GM18499 (cell line): ENCODE measurements around the gene CELSR1.
"Not testable (repeated sequence)": the region's sequence is repeated elsewhere in the genome, so short reads cannot be mapped to it uniquely, and the experiment has no call there.

ENCODE experiments used
- ATAC-seq: cut with Tn5 transposase; IDR thresholded peaks from one replicate; pipeline ENCODE4 v1.9.1; 2021; ENCODE audit warnings: moderate number of reproducible peaks; ENCODE audit not compliant: insufficient read depth, unreplicated experiment

The CELSR1 gene

DNA sequence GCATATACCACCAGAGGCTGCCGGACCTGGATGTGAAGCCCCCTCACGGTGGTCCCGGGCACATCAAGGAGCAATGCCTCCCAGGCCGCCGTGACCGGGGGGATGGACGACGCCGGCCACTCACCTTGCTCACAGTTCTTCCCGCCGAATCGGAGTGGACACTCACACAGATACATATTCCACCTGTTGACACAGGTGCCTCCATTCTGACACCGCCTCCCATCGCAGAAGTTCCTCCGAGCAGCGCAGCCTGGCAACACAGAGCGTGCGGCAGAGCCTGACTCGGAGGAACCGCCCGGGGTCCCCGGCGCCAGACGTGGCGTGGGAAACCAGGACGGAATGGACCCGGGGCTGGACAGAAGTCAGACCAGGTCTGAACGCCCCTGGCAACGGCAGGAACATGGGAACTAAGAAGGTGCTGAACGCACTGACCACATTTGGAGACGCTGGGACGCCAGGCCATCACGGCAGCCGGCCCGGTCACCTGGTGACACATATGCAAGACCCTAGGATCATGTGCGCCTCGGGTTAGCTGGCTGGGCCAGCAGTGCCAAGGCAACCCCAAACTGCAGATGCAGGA is 127.7 kb downstream of the CELSR1 start:
- ATAC-seq, result no peak

DNA sequence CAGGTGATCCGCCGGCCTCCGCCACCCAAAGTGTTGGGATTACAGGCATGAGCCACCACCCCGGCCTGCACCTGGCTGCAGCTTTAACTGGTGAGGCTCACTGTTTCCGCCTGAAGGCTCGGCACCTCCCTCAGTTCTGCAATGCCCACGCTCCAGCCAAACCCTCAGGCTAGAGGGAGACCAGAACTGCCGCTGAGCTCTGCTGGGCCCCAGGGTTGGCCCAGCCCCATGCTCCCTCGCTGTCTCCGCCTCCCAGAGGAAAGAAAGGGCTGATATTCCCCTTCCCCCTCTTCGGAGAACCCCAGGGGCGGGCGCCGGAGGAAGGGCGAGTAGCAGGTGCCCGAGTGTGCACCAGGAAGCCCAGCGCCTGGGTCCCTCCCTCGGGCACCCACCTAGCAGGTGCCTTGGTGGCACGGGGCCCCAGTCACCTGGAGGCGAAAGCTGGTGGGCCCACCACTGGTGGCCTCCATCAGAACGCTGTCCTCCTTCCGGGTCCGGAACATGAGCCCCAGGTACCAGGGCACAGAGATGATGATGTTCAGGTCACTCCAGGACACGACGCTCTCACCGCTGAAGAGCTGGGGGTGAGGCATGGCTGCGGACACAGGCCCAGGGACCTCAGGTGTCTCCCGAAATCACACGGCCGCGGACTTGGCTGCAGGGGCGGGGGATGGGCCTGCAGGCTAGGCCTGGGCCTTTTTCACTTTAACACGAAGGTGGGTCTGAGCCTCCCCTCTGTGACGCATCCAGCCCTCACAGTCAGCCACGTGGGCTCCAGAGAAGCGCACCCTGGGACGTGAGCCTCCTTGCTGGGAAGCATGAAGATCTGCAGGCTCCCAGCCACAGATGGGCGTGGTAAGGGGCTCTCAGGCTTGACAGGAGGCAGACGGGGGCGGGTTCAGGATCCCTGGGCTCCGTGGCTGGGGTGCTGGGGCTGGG is 128.6 kb downstream of the CELSR1 start:
- ATAC-seq, result no peak

DNA sequence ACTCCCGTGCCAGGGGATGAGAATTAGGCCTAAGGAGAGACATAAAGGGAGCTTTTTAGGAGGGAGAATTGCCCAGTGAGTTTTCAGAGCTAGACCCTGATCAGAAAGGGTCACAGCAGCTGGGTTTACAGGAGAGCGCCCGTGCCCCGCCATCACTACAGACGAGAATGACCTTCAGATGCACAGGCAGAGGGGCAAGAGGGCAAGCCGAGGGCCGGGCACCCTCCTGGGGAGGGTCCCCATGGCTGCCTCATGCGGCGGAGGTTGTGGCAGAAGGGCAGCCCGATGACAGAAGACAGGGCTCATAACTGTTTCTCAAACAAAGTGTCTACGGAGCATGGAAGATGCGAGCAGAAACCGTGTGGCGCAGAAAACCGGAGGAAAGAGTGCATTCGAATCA is 129.7 kb downstream of the CELSR1 start:
- ATAC-seq, result no peak

DNA sequence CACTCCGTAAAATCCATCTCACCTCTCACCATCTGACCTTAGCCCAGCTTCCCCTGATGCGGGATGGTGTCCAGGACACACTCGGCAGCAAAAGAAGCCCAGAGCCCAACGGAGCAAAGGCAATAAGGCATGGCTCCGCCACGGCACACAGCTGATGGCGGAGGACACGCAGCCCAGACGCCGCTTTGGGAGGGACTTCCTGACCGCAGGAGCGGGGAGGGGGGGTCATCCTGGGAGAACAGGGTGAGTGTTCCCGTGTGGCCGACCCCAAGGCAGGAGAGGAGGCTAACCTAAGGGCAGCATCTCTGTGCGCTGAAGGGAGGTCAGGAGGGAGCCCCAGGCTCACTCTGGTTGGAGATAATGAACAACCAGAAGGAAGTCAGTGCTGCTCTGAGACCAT is 130.6 kb downstream of the CELSR1 start:
- no peak for ATAC-seq

DNA sequence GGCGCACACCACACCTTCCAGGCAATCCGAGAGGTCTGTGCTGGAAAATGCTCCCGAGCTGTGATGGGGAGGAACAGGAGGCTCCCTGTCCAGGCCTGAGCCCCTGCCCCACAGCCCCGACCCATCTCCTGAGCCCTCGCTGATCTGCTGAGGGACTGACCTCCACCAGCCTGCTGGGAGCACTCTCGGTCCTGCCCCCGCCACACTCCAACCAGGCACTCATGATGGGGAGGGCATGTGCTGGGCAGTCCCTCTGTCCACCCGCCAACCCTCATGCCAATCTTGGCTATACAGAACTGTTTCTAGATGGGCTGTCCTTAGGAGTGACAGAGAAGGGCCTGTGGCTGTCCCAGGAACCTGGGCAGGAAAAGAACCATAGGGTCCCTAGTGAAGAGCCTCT is 131.1 kb downstream of the CELSR1 start:
- ATAC-seq, result no peak

DNA sequence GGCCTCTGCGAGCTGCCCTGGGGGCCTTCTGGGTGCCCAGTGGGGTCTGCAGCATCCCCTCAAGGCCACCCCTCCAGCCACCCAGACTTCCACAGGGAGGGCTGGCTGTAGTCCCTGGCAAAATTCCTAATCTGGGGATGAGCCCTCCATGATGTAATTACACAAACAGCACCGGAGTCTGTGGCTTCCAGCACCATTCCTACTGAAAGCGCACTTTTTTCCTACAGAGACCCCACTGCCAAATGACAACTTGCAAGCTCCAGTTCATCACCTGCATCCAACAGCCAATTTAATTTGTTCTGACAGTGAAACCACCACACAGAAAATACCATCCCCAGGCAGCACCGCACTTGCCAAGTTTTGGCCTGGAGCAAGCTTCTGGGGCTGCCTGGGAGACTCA is 131.5 kb downstream of the CELSR1 start:
- ATAC-seq, result no peak

DNA sequence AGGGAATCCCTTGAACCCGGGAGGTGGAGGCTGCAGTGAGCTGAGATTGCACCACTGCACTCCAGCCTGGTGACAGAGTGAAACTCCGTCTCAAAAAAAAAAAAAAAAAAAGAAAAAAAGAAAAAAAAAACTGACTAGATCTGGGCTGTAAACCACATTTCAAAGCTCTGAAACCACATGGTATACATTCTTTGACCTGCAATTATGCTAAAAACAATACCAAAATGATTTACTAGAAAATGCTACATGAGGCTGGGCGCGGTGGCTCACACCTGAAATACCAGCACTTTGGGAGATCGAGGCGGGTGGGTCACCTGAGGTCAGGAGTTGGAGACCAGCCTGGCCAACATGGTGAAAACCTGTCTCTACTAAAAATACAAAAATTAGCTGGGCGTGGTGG is 133.5 kb downstream of the CELSR1 start:
- ATAC-seq, result not testable (repeated sequence)

DNA sequence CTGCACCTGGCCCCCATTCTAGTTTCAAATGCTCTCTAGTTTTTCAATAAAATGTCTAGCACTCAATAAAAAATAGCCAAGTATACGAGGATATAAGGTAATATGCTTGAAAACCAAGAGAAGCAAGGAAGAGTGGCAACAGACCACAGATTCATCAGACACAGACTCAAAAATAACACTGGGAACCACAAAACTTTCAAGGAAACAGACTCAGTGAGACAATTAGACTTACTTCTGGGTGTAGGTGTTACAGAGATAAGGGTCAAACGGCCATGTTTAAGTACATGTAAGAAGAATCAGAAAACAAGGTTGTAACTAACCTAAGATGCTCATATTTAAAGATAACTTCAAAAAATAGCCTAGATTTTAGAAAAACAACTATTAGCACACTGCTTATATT is 134.9 kb downstream of the CELSR1 start:
- ATAC-seq, result no peak

DNA sequence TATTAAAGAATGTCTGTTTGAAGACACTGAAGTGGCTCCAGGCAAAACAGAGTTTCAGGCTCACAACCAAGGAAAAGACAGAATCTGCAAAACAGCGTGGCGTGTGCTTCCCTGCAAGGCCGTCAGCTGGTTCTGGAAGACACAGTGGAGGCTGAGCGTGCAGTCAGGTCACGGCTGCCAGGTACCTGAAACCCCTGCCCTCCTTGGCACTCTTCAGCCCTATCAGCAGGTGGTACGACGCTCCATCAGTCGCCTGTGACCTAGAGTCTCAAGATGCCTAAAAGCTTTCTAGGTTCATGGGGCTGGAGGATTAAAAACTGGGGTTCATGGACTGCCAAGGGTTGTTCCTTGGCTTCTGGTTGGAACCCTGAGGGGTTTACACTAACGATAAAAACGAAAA is 136.1 kb downstream of the CELSR1 start:
- ATAC-seq, result no peak

DNA sequence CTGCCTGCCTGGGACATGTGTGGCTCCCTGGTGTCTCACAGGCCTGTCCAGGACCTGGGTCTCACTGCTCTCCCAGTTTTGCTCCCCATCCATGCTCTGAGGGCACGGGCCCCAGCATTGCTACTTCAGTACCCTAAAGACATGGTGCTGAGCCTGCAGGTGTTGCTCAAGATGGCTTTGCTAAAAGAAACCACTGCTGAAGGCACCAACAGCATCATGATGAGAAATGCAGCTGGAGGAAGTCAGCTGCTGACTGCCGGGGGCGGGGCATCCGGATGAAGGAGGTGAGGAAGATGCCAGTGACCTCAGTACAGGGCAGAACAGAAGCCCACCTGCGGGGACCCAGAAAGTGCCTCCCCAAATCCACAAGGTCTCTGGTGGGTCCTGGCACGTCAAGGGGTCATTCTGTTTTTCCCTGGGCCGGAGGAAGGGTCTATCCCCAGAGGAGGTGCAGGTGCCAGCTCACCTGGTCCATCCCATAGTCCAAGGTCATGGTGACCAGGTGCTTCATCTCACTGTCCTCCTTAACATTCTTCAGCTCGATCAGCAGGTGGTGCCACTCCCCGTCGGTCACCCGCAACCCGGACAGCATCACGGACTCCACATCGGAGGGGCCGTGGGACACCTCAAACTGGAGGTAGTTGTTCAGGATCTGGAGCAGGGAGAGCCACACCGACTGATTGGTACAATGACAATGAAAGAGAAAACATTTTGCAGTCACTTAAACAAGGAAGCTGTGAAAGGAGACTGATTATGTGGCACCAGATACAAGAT is 138.0 kb downstream of the CELSR1 start:
- no peak for ATAC-seq

DNA sequence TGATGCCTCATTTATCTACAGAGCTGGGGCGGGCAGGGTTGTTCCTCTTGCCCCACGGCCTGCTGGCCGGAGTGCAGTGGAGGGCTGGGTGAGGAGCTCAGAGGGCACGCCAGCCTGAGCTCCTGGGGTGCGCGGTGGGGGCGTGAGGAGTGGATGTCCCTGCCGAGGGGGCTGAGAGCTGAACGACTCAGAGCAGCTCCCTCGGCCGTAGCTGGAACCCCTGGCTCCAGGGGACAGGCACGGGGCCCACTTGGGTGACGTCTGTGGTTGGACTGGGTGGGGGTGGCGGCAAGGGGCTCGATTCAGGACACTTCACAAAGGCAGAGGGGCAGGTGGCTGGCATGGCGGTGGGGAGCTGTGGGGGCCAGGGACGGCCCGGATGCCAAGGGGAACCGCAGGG is 139.5 kb downstream of the CELSR1 start:
- ATAC-seq, result no peak

DNA sequence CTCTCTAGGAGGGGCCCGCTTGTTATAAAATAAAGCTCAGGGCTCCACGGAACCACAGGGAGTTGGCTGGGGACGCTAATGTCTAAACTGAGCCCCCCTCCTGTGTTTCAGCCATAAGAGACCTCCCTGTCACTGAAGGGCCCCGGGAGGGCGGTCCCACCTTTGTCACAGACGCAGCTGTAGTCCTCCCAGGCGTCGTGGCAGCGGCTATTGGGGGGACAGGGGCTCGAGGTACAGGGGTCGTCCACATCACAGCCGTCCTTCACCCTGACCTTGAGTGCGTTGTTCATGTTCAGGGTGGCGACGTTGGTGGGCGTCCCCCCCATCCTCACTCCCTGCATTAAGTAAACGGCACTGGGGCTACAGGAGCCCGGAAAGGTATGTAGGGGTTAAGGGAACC is 139.9 kb downstream of the CELSR1 start:
- no peak for ATAC-seq

DNA sequence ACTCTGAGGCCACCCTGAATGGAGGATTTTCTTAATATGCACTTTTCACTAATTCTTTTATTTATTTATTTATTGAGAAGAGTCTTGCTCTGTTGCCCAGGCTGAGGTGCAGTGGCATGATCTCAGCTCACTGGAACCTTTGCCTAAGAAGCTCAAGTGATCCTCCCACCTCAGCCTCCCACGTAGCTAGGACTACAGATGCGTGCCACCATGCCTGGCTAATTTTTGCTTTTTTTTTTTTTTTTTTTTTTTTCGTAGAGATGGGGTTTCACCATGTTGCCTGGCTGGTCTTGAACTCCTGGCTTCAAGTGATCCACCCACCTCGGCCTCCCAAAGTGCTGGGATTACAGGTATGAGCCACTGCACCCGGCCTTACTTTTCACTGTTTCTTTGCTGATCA is 140.4 kb downstream of the CELSR1 start:
- ATAC-seq, result not testable (repeated sequence)

DNA sequence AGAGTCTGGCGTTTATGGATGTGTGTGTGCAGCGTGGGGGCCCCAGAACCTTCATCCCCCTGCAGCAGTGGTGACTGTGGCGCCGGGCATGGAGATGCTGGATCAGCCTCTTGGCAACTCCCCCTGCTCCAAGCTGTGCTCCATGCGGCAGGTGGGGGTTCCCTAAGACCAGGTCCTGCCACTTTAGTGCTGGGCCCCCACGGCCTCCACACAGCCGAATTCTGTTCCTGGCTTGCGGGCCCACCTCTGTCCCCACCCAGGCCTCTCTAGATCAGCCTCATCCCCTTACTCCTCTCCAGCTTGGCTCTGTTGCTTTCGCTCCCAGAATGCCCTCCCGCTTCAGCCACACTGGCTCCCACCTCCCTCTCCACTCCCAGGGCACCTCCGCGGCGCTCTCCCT is 142.3 kb downstream of the CELSR1 start:
- ATAC-seq, result no peak

DNA sequence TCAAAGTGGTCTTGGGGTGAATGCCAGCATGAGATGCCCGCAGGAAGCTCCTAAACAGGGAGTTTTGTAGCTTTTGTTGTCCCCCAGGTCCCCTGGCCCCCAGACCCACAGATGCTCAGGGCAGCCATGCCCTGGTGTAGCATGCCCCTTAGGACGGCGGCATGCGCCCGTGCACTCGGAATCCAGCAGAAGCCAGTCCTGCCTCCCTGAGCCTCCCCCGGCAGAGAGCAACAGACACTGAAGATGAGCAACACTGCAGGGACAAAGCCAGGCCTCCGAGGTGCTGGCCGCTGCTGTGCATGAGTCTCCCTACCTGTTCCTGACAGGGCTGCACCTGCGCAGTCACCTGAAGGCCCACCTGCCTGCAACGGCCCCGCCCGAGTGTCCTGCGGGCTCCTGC is 142.8 kb downstream of the CELSR1 start:
- no peak for ATAC-seq

DNA sequence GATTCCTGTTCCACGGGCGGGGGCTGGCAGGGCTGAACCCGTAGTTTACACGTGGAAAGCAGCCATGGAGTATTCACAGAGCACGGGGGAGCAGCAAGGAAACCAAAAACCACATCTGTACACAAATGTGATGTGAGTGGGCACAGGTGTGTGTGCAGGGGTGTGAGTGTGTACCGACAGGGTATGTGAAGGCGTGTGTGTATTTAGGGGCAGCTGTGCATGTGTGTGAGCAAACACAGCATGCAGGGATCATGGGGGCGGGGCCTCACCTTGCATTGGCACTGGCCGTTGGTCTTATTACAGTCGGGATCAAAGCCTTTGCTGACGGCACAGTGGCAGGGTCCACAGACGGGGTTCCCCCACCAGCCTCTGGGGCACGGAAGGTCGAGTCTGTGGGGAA is 143.5 kb downstream of the CELSR1 start:
- ATAC-seq, result no peak

DNA sequence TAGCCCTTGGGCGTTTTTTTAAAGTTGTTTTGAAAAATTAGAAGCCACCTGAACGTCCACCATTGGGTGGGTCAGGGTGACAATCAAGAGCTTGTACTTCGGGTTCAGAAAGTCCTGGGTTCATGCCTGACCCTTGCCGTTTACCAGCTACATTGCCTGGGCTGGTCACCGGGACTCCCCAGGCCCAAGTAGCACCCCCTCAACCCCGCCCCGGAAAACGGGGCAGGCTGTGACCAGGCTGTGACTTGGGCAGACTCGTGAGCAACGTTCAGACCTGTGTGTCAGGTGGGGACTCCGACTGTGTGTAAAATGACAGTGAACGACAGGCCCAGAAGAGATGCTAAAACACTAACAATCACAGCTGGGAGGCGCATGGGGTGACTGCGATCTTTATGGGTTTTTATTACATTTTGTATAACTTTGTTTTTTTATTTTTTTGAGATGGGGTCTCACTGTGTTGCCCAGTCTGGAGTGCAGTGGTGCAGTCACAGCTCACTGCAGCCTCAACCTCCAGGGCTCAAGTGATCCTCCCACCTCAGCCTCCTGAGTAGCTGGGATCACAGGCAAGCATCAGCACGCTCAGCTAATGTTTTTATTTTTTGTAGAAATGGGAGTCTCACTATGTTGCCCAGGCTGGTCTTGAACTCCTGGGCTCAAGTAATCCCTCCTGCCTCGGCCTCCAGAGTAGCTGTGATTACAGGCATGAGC is 145.1 kb downstream of the CELSR1 start:
- ATAC-seq, result no peak

DNA sequence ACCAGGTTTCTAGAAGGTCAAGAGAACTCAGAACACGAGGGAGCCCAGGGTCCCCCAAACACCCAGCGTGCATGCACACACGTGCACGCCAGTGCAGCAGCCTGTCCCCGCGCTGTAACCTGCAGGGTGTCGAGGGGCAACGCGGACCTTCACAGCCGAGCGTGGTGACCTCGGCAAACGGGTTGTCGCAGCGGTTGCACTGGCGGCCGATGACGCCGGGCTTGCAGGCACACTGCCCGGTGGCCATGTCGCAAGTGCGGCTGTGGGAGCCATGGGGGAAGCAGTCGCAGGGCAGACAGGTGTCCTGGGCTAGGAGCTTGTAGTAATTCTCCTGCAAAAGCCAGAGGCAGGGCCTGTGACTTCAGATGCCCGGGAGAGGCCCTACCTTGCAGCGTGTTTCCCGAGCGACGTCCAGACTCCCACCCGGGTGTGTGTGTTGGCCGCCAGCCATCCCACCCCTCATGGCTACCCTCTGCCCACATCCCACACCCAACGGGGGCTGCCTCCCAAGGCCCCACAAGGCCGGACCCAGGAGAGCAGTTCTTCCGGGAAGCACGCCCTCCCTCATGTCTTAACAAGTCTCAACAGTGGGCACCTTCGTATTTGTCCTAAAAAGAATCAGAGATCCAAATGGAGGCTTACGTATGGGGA is 145.8 kb downstream of the CELSR1 start:
- ATAC-seq, result no peak

DNA sequence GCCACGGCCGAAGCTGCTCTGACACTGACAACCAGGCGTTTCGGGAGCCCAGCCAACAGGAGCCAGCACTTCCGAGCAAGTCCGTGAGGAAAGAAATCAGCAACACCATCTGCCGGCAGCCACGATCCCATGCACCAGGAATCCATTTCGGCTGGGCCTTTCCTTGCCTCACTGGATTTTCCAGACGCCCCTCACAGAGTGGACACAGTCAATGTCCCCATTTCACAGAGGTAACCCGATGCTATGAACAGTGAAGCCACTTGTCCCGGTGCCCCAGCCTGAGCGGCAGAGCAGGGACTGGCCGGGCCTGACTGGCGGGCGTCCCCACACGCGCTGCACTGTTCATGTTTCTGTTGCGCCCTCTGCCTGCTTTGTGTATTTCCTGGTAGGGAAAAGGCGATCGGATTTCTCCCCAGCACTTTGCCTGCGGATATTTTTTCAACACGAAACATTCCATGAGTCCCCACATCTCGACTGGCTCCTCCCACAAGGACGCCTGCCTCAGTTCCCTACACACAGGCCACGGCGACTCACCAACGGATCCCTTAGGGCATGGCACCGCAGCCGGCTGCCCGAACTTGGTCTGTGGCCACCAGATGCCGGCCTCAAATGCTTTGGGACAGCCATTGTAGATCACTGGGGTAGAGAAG is 146.6 kb downstream of the CELSR1 start:
- no peak for ATAC-seq
